NCI-H146 treated with DMSO at 0.1 percent for 48 hours (cell line): ENCODE data around the gene RFX5.
"Not testable (repeated sequence)": the region's sequence is repeated elsewhere in the genome, so short reads cannot be mapped to it uniquely, and the experiment has no call there.

Source experiments
- DNase-seq: peaks from one replicate; lab custom pipeline; 2025; ENCODE audit not compliant: unreplicated experiment; lab: John Stamatoyannopoulos, UW

Gene RFX5

DNA sequence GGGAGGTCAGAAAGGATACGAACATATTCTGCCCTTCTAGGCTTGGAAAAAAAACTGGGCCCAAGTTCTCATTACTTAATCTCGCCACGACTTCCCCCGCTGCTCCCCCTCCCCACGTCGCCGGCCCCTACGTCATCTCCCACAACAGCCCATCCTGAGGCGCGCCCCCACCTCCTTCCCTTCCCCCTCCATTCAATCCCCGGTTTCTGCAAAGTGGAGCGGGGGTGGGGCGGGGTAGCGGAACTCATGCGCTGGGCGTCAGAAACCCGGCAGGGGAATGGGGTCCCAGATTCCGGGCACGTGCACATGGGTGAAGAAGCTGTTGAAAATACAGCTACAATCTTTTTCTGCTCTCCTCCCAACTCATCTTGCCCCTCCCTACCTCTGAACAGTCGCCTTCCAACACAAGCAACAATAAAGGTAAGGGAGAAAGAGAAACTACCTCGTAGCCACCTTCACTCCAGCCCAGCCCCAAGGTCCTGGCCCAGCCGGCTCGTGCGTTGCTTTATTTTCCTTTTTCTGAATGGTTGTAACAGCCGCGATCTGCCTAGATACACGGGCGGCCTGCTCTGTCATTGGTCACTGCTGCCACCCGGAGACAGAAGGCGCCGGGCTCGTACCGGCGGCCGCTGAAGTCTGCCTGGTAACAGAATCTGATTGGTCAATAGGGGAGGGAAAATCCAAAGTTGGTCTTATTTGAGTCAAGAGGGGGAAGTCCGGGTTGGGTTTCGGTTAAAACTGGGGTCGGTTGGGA, at the start of gene RFX5:
RFX5 (minus strand) TSS at position 484 of the 754 bp plus-strand sequence. CDS start 932 bp downstream, outside the sequence.
- DNase-seq, result peak; percentile 93

DNA sequence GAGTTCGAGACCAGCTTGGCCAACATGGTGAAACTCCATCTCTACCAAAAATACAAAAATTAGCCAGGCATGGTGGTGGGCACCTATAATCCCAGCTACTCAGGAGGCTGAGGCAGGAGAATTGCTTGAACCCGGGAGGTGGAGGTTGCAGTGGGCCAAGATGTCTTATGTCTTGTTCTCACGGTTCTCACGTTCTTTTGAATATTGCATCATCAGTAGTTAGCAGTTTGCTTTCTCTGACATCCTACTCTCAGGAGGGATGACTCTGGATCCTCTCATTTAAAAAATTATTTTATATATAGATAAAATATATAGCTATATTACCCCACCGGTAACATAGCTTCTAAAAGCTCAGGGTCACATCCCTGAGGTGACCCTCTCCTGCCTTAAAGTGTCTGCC, 49.2 kb upstream of the RFX5 start:
- DNase-seq, result not testable (repeated sequence)

DNA sequence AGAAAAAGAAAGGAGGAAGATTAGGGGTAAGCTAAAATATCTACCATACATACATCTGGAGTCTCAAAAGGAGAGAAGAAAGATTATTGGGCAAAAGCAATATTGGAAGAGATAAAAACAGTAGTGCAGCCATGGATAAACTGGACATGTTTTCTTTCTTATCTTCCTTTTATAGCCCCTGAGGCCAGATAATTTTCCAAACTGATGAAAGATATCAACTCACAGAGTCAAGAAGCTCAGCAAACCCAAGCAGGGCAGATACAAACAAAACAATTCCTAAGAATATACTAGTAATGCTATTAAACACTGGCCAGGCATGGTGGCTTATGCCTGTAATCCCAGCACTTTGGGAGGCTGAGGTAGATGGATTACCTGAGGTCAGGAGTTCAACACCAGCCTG, 46.5 kb upstream of the RFX5 start:
- no peak for DNase-seq

DNA sequence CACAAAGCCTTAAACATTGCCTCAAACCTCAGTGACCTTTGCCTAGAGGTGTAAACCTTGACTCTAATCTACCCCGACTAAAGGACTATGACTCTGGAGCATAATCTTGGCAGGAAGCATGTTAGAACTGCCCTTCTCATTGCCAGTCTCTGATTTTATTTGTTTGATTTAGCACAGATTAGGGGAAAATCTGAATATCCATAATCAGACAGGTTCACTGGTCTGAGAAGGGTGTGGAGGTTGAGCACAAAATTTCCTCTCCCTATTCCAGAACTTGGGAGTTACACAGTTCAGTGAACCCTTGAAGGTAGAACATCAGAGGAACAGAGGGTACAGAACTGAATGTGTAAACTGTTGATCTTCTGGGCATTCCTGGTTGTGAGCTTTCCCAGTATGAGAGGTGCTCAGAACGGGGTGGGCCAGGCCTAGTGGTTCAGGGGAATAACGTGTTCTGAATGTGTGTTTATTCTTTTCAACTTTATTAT, 44.1 kb upstream of the RFX5 start:
- DNase-seq, result no peak

DNA sequence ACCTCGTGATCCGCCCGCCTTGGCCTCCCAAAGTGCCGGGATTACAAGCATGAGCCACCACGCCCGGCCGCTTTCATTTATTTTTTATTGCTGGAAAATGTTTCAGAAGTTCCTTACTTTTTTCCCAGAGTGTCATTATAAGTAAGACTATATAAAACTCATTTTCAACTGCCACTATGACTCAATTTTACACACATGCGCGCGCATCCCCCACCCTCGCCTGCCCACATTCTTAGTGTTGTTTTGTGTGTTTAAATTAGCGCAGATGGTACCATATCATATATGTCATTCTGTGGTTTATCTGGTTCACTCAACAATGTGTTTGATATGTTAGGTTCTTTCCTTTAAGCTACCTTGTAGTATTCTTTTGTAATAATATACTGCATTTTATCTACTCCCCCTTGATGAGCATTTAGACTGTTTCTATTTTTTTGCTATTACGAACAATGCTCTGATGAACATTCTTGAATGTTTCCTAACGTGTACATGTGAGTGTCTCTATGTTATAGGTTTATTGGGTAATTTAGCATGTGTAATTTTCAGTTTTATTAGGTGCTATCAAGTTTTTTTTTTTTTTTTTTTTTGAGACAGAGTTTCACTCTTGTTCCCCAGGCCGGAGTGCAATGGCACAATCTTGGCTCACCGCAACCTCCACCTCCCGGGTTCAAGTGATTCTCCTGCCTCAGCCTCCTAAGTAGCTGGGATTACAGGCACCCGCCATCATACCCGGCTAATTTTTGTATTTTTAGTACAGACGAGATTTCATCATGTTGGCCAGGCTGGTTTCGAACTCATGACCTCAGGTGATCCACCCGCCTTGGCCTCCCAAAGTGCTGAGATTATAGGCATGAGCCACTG, 43.4 kb upstream of the RFX5 start:
- not testable (repeated sequence) for DNase-seq

DNA sequence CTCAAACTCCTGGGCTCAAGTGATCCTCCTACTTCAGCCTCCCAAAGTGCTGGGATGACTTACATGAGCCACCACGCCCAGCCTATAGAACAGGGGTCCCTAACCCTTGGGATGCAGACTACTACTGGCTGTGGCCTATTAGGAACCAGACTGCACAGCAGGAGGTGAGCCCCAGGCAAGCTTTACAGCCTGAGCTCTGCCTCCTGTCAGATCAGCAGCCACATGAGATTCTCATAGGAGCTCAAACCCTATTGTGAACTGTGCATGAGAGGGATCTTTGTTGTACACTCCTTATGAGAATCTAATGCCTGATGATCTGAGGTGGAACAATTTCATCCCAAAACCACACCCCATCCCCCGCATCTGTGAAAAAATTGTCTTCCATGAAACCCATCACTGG, 39.0 kb upstream of the RFX5 start:
- no peak for DNase-seq

DNA sequence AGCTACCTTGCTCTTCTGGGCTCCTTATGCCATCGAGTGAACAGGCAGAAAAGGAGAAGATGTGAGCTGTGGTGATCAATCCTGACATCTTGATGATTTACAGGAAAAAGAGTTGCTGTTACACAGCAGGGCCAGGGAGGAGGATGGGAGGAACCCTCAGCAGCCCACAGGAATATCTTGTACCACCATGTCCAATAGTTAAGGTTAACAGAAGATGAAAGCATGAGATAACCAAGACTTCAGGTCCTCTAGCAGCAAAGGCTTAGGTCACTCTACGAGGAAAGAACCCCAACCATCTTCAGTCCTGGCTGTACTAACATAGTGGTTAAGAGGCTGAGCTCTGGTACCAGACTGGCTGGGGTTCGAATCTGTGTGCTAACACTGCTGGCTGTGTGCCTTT, 37.5 kb upstream of the RFX5 start:
- DNase-seq, result no peak

DNA sequence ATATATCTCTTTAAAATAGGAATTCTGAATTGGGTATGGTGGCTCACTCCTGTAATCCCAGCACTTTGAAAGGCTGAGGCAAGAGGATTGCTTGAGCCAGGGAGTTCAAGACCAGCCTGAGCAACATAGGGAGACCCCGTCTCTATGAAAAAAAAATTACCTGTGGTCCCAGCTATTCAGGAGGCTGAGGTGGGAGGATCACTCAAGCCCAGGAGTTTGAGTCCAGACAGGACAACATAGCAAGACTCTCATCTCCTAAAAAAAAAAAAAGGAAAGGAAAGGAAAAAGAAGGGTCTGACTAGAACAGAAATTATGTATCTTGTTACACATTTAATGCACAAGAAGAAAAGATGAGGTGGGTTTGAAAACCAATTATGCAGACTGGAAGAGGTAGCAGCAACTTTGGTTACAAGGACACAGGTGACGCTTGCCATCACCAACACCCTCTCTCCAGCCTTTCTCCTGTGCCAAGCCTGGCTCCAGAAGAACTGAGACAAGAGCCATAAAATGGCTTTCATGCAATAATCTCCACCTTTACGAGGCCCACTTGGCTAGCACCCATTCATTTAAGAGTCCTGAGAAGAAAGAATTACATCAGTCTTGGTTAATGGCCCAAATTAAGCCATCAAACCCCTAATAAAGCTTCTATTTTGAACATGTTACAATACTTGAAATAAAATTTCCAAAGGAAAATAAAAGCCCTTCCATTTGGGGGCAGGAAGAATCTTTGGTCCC, 30.3 kb upstream of the RFX5 start:
- DNase-seq, result no peak

DNA sequence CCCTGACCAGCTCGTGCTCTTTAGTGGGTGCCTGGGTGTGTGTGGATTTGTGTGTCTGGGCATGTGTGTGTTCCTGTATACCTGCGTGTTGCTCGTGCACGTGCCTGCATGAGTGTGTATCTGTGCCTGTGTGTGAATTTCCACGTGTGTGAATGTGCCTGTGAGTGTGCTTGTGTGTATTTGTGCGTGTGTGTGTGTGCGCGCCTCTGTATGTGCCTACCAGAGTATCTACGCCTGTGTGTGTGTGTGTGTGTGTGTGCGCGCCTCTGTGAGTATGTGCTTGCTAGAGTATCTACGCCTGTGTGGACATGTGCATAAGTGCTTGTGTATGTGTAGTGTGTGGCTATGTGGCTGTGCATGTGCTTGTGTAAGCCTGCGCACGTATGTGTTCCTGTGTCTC, 26.1 kb upstream of the RFX5 start:
- DNase-seq, result no peak

DNA sequence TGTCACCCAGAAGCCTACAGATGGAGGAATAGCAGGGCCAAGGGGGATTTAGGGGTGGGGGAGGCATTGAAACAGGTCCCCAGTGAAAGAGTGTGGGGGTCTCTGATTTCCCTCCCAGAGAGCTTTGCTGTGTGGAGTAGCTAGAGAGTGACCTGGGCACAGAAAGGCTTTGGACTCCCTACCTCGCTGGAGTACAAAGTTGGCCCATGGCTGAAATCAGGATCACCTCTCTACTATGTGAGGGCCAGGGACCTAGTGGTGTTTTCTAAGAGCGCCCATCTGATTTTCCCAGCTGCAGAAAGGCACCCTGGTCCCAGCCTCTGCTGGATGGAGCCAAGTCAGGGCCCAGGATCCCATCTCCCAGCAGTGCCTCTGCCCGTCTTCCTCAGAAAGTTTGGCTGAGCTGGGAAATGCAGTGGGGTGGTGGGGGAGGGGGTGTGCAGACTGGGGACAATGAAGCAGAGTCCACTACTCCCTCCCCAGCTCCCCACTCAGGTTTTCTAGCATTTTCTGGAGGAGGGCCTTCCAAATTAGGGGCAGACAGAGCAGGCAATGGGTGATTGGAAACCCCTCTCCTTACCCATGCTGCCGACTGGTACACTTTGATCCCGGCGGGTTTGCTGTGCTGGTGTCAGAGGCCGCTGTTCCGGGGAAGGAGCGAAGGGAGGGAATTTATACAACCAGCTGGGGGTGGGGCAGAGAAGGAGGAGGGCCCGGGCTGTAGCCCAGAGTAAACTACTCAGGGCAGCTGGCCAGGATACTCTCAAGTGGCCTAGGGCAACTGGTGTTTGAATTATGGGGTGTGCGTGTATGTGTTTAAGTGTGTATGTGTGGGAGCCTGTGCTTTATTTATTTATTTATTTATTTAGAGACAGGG, 25.2 kb upstream of the RFX5 start, which contains the start of gene SELENBP1:
SELENBP1 (minus strand) TSS at position 648 of the 877 bp plus-strand sequence; CDS start at position 584, 64 bp downstream.
- no peak for DNase-seq

DNA sequence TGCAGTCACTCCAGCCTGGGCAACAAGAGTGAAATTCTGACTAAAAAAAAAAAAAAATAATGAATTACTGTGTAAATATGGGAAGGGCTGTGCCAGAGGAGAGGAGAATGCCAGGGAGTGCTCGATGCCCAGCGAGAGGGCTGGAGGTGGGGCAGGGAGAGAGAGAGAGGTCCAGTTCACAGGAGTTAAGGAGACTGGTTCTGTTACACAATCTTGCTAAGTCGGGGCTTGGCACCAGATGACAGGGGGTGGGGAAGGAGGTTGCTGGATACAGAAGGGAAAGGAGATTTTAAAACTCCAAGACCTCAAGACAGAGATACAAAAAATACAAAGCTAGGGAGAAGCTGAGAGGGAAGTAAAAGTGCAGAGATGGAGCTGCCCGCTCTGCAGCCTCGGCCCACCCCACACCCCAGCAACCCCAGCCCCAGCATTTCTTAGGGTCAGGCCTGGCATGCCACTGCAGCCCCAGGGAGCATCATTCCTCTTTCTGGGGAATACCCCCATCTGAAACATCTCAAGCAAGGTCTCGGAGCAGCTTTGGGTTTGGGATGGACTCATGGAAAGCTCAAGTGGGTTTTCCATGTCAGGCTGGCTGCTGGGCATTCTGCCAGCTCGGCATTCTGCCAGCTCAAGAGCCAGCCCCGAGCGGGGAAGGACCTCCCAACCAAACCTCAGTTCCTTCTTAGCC, 24.5 kb upstream of the RFX5 start:
- DNase-seq, result no peak

DNA sequence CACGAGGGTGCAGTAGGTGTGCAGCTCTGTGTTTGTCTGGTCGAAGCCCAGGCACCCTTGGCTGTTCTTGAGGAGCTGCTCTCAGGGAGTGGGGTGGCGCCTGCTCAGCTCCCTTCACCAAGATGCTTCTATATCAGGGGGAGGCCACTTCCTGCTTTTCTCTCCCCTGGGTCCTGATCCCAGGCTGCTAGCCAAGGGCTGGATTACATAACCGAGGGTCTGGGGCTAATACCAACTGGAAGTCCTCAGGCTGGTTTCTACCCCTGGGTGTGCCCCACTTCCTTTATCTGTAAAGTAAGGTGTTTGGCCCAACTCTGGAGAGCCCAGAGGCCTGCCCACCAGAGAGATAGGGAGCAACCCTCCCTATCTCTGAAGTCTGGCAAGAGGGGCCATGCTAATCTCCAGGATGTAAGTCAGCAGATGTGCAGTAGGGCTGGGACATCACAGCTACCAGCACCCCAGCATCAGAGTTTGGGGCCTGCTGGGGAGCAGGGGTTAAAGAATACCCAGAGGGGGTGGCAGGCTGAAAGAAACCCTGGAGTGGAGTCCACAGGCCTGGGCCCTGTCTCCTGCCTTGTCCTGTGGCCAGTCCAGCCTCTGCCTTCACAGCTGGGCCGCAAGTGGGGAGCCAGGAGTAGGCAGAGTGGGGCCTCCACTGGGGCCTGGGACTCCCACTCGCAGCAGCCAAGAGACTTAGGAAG, 23.3 kb upstream of the RFX5 start:
- DNase-seq, result no peak

DNA sequence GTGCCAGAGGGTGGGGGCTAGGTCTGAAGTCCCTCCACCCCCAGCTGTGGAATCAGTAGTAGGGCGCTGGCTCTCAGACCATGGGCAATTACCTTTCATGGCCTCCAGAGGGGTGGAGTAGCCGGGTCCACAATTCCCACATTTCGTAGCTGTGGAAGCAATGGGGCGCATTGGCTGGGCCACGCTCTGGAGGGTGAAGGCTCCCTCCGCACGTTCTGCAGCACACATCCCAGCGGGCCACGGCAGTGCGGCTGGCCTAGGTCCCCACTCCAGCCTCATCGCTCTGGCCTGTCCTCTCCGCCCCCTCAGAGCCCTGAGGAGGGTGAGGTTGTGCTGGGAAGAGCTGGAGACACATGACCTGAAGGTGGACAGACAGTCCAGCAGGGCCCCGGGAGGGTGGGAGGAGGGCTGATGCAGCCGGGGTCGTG, 22.6 kb upstream of the RFX5 start:
- no peak for DNase-seq

DNA sequence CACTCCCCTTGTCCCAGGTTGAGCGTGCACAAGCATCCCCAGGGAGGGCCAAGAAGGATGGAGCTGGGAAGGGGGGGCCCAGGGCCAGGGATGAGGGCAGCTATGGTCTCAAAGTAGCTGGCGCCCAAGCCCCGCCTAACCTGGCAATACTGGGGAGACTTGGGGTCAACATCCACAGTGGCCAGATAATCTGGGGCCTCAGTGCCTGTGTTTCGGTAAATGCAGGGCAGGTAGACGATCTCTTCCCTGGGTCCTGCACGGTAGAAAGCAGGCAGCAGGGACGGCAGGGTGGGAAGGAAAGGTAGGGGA, 22.2 kb upstream of the RFX5 start:
- DNase-seq, result no peak

DNA sequence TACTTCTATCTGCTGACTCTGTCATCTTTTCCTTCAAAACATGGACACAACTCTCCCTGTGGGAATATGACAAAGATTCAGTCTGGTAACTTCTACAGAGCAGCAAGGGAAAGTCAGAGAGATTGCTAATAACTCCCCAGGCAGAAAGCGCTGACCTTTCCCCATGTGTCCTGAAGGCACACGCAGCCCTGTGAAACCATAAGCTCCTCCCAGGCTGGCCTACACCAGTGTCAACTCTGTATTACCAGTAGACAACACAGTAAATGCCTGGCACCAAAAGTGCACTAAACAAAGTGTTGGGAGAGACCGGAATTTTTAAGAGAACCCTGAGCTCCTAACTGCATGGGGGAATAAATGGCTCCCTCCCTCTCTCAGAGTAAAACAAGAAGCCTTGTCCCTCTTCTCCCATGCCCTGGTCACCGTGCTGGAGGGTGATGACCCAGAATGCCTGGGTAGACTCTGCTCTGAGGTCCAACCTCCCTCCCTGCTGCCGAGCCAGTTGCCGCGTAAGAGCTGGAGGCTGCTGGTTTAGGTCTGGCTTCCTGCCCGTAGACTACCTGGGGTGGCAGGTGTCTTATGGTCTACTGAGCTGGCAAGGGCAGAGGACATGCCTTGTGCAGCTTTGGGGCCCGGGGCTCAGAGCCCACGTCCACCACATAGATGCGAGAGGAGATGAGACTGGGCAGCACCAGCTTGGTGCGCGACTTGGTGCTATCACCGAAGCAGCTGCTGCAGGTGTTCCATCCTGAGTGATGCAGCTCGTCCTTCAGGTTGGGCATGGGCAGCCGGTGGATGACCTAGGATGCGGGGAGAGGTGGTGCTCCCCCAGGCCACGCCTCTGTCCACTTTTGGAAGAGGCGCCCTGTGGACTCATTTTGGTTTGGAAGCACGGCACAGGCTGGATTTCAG, 21.6 kb upstream of the RFX5 start:
- DNase-seq, result no peak

DNA sequence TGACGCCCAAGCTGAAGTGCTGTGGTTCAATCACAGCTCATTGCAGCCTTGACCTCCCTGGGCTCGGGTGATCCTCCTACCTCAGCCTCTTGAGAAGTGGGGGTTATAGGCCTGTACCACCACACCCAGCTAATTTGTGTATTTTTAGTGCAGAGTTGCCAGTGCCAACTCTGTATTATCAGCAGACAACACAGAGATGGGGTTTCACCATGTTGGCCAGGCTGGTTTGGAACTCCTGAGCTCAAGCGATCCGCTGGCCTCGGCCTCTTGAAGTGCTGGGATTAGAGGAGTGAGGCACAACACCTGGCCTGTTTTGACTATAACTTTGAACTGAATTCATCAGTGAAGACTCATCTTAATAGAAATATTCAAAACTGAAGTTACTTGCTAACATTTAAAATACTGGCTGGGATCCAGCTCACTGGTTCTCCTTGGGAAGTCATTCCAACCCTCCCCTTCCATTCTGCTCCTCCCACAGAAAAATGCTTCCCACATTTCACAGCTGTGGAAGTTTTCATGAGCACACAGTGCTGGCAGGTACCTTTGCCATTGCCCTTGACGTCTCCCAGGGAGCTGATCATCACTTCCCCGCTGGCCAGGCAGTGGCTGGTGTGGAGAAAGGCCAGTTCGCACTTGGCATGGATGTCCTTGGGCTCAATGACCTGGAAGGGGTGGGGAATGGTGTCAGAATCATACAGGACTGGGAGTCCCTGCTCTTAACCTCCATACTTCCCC, 20.8 kb upstream of the RFX5 start:
- no peak for DNase-seq

DNA sequence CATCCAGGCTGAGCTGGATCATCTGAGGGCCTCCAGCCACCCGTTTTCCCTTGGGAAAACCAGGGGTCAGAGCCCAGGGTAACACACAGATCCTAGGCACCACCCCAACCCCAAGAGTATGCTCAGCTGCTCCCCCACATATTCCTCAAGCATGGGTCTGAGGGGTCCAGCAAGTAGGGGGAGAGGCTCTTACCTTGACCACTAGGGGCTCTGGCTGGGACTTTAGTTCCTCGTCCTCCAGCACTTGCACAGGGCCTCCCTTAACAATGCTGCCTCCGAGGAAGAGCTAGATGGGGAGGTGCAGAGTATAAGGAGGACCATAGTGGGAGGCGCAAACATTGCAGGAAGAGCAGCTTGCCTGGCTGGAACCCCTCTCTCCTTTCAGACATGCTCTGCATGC, 17.9 kb upstream of the RFX5 start:
- DNase-seq, result no peak
